B cell (primary cell): Measurements from ENCODE around the gene ADRM1. TPM values are rescaled to one million over a fixed set of nuclear protein-coding genes. Genes with fewer than 3 reads are reported as not detected.

Experiments used
- ATAC-seq: fragments of 200-7000 bp; cut with Tn5 transposase; one replicate; pipeline ENCODE4 v1.10.0; 2021; ENCODE audit warnings: low read depth, mild to moderate bottlenecking, moderate number of reproducible peaks, moderate library complexity
- CTCF ChIA-PET: fragments of 350-600 bp; sonication (Branson Sonifier 250); formaldehyde crosslinking; loops from one replicate; lab custom pipeline; 2021; ENCODE audit warnings: antibody characterized with exemption, inconsistent platforms; lab: Charles Lee
- POLR2A ChIA-PET: fragments of 350-600 bp; sonication (Branson Sonifier 250); formaldehyde crosslinking; loops from one replicate; lab custom pipeline; 2021; ENCODE audit warnings: antibody characterized with exemption; lab: Charles Lee
- DNase-seq: peaks from one replicate; pipeline ENCODE4 v3.0.0; 2013
- H2AFZ ChIP-seq: 2 replicates; pipeline ENCODE4 v1.6.1; 2012; ENCODE audit warnings: mild to moderate bottlenecking, low read depth, low read length; ENCODE audit not compliant: insufficient read depth, poor library complexity, severe bottlenecking
- H3K27ac ChIP-seq, 2 donors: 1 replicate in 1 of 2; 2 replicates in 1 of 2; pipeline ENCODE4 v1.5.1; 2012 to 2013; ENCODE audit warnings: low read length in 2 of 2, mild to moderate bottlenecking in 2 of 2, moderate library complexity in 1 of 2
- H3K27me3 ChIP-seq, 4 experiments: fragments of 200-600 bp in 1 of 4; sonication (generic) in 1 of 4; replicated peaks in 1 of 4; 1 replicate in 2 of 4; 2 replicates in 2 of 4; pipeline versions ENCODE4 v1.6.1 to v1.7.0; 2013 to 2016; ENCODE audit warnings: low read length in 3 of 4, mild to moderate bottlenecking in 2 of 4, mixed read lengths in 1 of 4, moderate library complexity in 1 of 4; ENCODE audit not compliant: insufficient read depth in 4 of 4, control insufficient read depth in 3 of 4; ENCODE audit errors: control extremely low read depth in 1 of 4
- H3K36me3 ChIP-seq, 2 experiments: replicated peaks in 1 of 2; 1 replicate in 1 of 2; 2 replicates in 1 of 2; pipeline versions ENCODE4 v1.6.1 to v1.7.1; 2013; ENCODE audit warnings: low read length in 1 of 2; ENCODE audit not compliant: insufficient read depth in 2 of 2, control insufficient read depth in 1 of 2; ENCODE audit errors: control extremely low read depth in 1 of 2, extremely low read depth in 1 of 2
- H3K4me1 ChIP-seq, 2 donors: fragments of 200-600 bp in 1 of 2; sonication (generic) in 1 of 2; 1 replicate in 1 of 2; 2 replicates in 1 of 2; pipeline versions ENCODE4 v1.5.1 to v1.6.1; 2013 to 2017; ENCODE audit warnings: low read length in 2 of 2; ENCODE audit not compliant: control insufficient read depth in 2 of 2, insufficient read depth in 2 of 2
- H3K4me2 ChIP-seq: replicated peaks from 2 replicates; pipeline ENCODE3; 2012; ENCODE audit warnings: mild to moderate bottlenecking, low read depth, low read length; ENCODE audit not compliant: poor library complexity, severe bottlenecking
- H3K4me3 ChIP-seq, 5 experiments: fragments of 200-600 bp in 1 of 5; sonication (generic) in 1 of 5; 1 replicate in 3 of 5; 2 replicates in 2 of 5; pipeline versions ENCODE4 v1.5.1 to v1.7.0; 2011 to 2016; ENCODE audit warnings: low read length in 4 of 5, mild to moderate bottlenecking in 4 of 5, low read depth in 2 of 5, control low read depth in 1 of 5, moderate library complexity in 1 of 5; ENCODE audit not compliant: insufficient read depth in 1 of 5; ENCODE audit errors: control extremely low read depth in 1 of 5, extremely low read depth in 1 of 5
- H3K79me2 ChIP-seq: fragments of 200-600 bp; sonication (generic); one replicate; pipeline ENCODE4 v1.6.0; 2016; ENCODE audit warnings: low read length; ENCODE audit not compliant: control insufficient read depth, insufficient read depth
- H3K9ac ChIP-seq: fragments of 200-600 bp; sonication (generic); 2 replicates; pipeline ENCODE4 v1.6.1; 2017; ENCODE audit warnings: mild to moderate bottlenecking, low read length, moderate library complexity
- H3K9me3 ChIP-seq, 3 donors: one replicate each; pipeline versions ENCODE4 v1.6.1 to v1.7.1; 2013; ENCODE audit warnings: low read length in 2 of 3; ENCODE audit not compliant: control insufficient read depth in 2 of 3, insufficient read depth in 1 of 3; ENCODE audit errors: control extremely low read depth in 1 of 3
- H4K20me1 ChIP-seq: 2 replicates; pipeline ENCODE4 v1.6.0; 2012; ENCODE audit warnings: mild to moderate bottlenecking, low read length; ENCODE audit not compliant: insufficient read depth, control insufficient read depth, poor library complexity, severe bottlenecking
- H3K27ac Mint-ChIP-seq: one replicate; pipeline ENCODE4 v1.8.0; 2021; ENCODE audit warnings: mixed read lengths
- H3K27me3 Mint-ChIP-seq: one replicate; pipeline ENCODE4 v1.8.0; 2021; ENCODE audit warnings: mixed read lengths
- H3K4me1 Mint-ChIP-seq: one replicate; pipeline ENCODE4 v1.8.0; 2021; ENCODE audit warnings: mixed read lengths
- H3K4me3 Mint-ChIP-seq: one replicate; pipeline ENCODE4 v1.8.0; 2021; ENCODE audit warnings: mixed read lengths
- H3K9me3 Mint-ChIP-seq: one replicate; pipeline ENCODE4 v1.8.0; 2022; ENCODE audit warnings: mixed read lengths; ENCODE audit not compliant: insufficient read depth
- CTCF ChIP-seq: fragments of 200-600 bp; IDR thresholded peaks from one replicate; pipeline ENCODE4 v1.8.0; 2022; ENCODE audit warnings: antibody characterized with exemption, mild to moderate bottlenecking
- EZH2 ChIP-seq: IDR thresholded peaks from 2 replicates; pipeline ENCODE4 v1.6.1; 2012; ENCODE audit warnings: borderline replicate concordance, low read depth, mild to moderate bottlenecking, moderate library complexity, low read length; ENCODE audit not compliant: insufficient read depth, poor library complexity, severe bottlenecking
- WGBS: methylation state at CpG from one replicate; pipeline ENCODE4 v1.1.5; 2013; ENCODE audit warnings: missing lambda C conversion rate; ENCODE audit not compliant: insufficient coverage; 5-methylcytosine and 5-hydroxymethylcytosine counted together
- intact Hi-C: fragments of 100-400 bp; cut with micrococcal nuclease; formaldehyde crosslinking; loops from one replicate; pipeline ENCODE4 v1.10.0; 2022
- polyA plus RNA-seq: library from polyadenylated mRNA; depleted of rRNA; stranded (reverse); fragments of >200 nt; gene quantifications from 2 replicates; pipeline ENCODE4 v1.2.3, GENCODE V29; 2012
- total RNA-seq, 2 donors: library from RNA; stranded (reverse); fragments of 120-200 nt in 1 of 2; gene quantifications; 1 replicate in 1 of 2; 2 replicates in 1 of 2; pipeline versions ENCODE4 v1.2.3 to v1.2.4, GENCODE V29; 2013 to 2022

Gene ADRM1
- total and polyA plus RNA-seq, 2 donors (not counting 1 experiment from before 2014, with no cell fraction given), result 73.9 to 87.2 TPM

- intact Hi-C loops, result no loop called here
- no peak overlapping the region for H3K27ac ChIP-seq
- H3K36me3 ChIP-seq, result peaks cover 0 to 65% of the 10 kb centered on the region in 2 experiments
- Mint-ChIP-seq H3K27ac (no peak overlapping the region), H3K4me1 (no peaks in the 10 kb centered on the region), H3K9me3 (no peaks in the 10 kb centered on the region), H3K27me3 (no peaks in the 10 kb centered on the region), H3K4me3 (no peak overlapping the region)
- no peak overlapping the region for H2AFZ ChIP-seq
- no peaks in the 10 kb centered on the region for H3K4me1 ChIP-seq
- no peaks in the 10 kb centered on the region for H3K79me2 ChIP-seq
- H3K4me2 ChIP-seq, result no peak overlapping the region
- POLR2A ChIA-PET, result no interaction called here
- H3K9ac ChIP-seq, result no peak overlapping the region
- 98% methylated on average over 6 of the region's 6 CpGs for WGBS
- H4K20me1 ChIP-seq, result no peaks in the 10 kb centered on the region
- CTCF ChIA-PET, result no interaction called here
- TF ChIP-seq EZH2 (no peak), CTCF (no peak)
- DNase-seq (no peak), ATAC-seq (no peak)
- H3K27me3 ChIP-seq, result no peaks in the 10 kb centered on the region
- no peaks in the 10 kb centered on the region for H3K9me3 ChIP-seq
- no peak overlapping the region for H3K4me3 ChIP-seq
Measured at GRCh38 chr20:62285151-62285550, 17.6 kb upstream of the ADRM1 start.

GRCh38 chr20:62285722-62286121 is 17.1 kb upstream of the ADRM1 start:
- Histone ChIP-seq H3K36me3 (peaks cover 0 to 60% of the 10 kb centered on the region in 2 experiments), H3K4me3 (no peak overlapping the region), H3K27ac (no peak overlapping the region), H3K9me3 (no peaks in the 10 kb centered on the region), H3K9ac (no peak overlapping the region), H3K4me2 (no peak overlapping the region), H4K20me1 (no peaks in the 10 kb centered on the region), H2AFZ (no peak overlapping the region), H3K27me3 (no peaks in the 10 kb centered on the region), H3K4me1 (no peaks in the 10 kb centered on the region), H3K79me2 (no peaks in the 10 kb centered on the region)
- intact Hi-C loops, result no loop called here
- H3K4me1 Mint-ChIP-seq, result no peaks in the 10 kb centered on the region
- no peak overlapping the region for H3K4me3 Mint-ChIP-seq
- H3K27me3 Mint-ChIP-seq, result no peaks in the 10 kb centered on the region
- WGBS, result 79% methylated on average over 23 of the region's 23 CpGs
- no peak for ATAC-seq
- CTCF ChIA-PET, result no interaction called here
- H3K9me3 Mint-ChIP-seq, result no peaks in the 10 kb centered on the region
- no peak overlapping the region for H3K27ac Mint-ChIP-seq
- DNase-seq, result no peak
- POLR2A ChIA-PET, result no interaction called here
- TF ChIP-seq CTCF, result no peak
- TF ChIP-seq EZH2, result no peak
